ENCODE data around the gene VPS16.

DNA sequence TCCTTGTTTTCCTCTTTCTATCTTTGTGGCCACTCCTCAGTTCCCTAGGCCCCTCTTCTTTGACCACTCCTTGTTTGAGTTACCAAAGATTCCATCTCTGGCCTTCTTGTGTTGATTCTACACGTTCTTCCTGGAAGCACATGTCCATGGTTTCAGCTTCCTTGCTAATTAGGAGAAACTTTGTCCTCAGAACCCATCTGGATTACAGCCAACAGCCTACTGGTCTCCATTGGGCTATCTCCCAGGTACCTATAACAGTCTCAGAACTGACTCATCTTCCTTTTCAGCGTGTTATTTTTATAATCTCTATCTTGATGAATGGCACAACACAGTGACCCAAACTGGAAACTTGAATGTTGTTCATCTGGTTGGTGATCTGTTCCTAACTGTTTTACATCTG lies 50.2 kb downstream of the VPS16 start:
- TF ChIP-seq NFE2L2 (IDR thresholded peaks at IDR 0.05; ENCODE audit: low read depth, low read length) (no peak), POLR2A (IDR thresholded peaks at IDR 0.05; ENCODE audit: low read depth, low read length) (no peak), SMC3 (IDR thresholded peaks at IDR 0.05; ENCODE audit: low read depth, low read length) (no peak), RAD21 (IDR thresholded peaks at IDR 0.05; ENCODE audit: low read length) (no peak), CEBPB (IDR thresholded peaks at IDR 0.05; ENCODE audit: low read depth, low read length) (no peak), CHD1 (IDR thresholded peaks at IDR 0.05; ENCODE audit: low read depth, low read length) (no peak), RCOR1 (IDR thresholded peaks at IDR 0.05; ENCODE audit: insufficient replicate concordance, low read length) (no peak)
- TF ChIP-seq, protein P1, sequence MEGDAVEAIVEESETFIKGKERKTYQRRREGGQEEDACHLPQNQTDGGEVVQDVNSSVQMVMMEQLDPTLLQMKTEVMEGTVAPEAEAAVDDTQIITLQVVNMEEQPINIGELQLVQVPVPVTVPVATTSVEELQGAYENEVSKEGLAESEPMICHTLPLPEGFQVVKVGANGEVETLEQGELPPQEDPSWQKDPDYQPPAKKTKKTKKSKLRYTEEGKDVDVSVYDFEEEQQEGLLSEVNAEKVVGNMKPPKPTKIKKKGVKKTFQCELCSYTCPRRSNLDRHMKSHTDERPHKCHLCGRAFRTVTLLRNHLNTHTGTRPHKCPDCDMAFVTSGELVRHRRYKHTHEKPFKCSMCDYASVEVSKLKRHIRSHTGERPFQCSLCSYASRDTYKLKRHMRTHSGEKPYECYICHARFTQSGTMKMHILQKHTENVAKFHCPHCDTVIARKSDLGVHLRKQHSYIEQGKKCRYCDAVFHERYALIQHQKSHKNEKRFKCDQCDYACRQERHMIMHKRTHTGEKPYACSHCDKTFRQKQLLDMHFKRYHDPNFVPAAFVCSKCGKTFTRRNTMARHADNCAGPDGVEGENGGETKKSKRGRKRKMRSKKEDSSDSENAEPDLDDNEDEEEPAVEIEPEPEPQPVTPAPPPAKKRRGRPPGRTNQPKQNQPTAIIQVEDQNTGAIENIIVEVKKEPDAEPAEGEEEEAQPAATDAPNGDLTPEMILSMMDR (conservative IDR thresholded peaks at IDR 0.05; ENCODE audit: low read depth, low read length) = no peak
- TF ChIP-seq, protein P2, sequence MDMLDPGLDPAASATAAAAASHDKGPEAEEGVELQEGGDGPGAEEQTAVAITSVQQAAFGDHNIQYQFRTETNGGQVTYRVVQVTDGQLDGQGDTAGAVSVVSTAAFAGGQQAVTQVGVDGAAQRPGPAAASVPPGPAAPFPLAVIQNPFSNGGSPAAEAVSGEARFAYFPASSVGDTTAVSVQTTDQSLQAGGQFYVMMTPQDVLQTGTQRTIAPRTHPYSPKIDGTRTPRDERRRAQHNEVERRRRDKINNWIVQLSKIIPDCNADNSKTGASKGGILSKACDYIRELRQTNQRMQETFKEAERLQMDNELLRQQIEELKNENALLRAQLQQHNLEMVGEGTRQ (IDR thresholded peaks at IDR 0.05; ENCODE audit: low read depth, low read length) = no peak
- TF ChIP-seq, protein P3, sequence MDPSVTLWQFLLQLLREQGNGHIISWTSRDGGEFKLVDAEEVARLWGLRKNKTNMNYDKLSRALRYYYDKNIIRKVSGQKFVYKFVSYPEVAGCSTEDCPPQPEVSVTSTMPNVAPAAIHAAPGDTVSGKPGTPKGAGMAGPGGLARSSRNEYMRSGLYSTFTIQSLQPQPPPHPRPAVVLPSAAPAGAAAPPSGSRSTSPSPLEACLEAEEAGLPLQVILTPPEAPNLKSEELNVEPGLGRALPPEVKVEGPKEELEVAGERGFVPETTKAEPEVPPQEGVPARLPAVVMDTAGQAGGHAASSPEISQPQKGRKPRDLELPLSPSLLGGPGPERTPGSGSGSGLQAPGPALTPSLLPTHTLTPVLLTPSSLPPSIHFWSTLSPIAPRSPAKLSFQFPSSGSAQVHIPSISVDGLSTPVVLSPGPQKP (IDR thresholded peaks at IDR 0.05; ENCODE audit: borderline replicate concordance, low read depth, low read length) = no peak
